GM23338 (cell line): ENCODE data around the gene TF. TPM values are rescaled to one million over a fixed set of nuclear protein-coding genes. Genes with fewer than 3 reads are reported as not detected.

Experiments
- ATAC-seq: fragments of 200-7000 bp; cut with Tn5 transposase; 3 replicates; pipeline ENCODE4 v1.9.1; 2020
- DNase-seq: peaks from one replicate; pipeline ENCODE4 v3.0.0-alpha.2; 2015; ENCODE audit warnings: low spot score
- H2AFZ ChIP-seq: fragments of 200-600 bp; sonication (generic); 2 replicates; pipeline ENCODE4 v1.8.0; 2016; ENCODE audit warnings: antibody characterized with exemption, mild to moderate bottlenecking, moderate library complexity
- H3F3A ChIP-seq: fragments of 200-600 bp; sonication (generic); replicated peaks from 2 replicates; pipeline ENCODE4 v1.8.0; 2017; ENCODE audit warnings: antibody characterized with exemption, mixed run types, low read depth
- H3K27ac ChIP-seq: fragments of 200-600 bp; sonication (generic); 2 replicates; pipeline ENCODE4 v1.6.1; 2016; ENCODE audit warnings: low read depth
- H3K27me3 ChIP-seq: fragments of 200-600 bp; sonication (generic); 2 replicates; pipeline ENCODE4 v1.8.0; 2016; ENCODE audit warnings: mild to moderate bottlenecking, mixed run types, moderate library complexity; ENCODE audit not compliant: insufficient read depth
- H3K36me3 ChIP-seq: fragments of 200-600 bp; sonication (generic); 2 replicates; pipeline ENCODE4 v1.8.0; 2016; ENCODE audit warnings: mild to moderate bottlenecking; ENCODE audit not compliant: insufficient read depth
- H3K4me1 ChIP-seq: fragments of 200-600 bp; sonication (generic); 2 replicates; pipeline ENCODE4 v1.8.0; 2016; ENCODE audit warnings: mild to moderate bottlenecking, moderate library complexity; ENCODE audit not compliant: insufficient read depth
- H3K4me2 ChIP-seq: fragments of 200-600 bp; sonication (generic); 2 replicates; pipeline ENCODE4 v1.7.1; 2017; ENCODE audit warnings: mixed run types
- H3K4me3 ChIP-seq: fragments of 200-600 bp; sonication (generic); 2 replicates; pipeline ENCODE4 v1.6.1; 2016; ENCODE audit warnings: mixed run types
- H3K79me2 ChIP-seq: fragments of 200-600 bp; sonication (generic); replicated peaks from 2 replicates; pipeline ENCODE4 v1.8.0; 2017; ENCODE audit warnings: mild to moderate bottlenecking; ENCODE audit not compliant: insufficient read depth
- H3K9me2 ChIP-seq: fragments of 200-600 bp; sonication (generic); 2 replicates; pipeline ENCODE4 v1.8.0; 2017; ENCODE audit not compliant: insufficient read depth
- H4K20me1 ChIP-seq: fragments of 200-600 bp; sonication (generic); replicated peaks from 2 replicates; pipeline ENCODE4 v1.8.0; 2017; ENCODE audit warnings: mild to moderate bottlenecking; ENCODE audit not compliant: insufficient read depth
- H3K27ac Mint-ChIP-seq: 2 replicates; pipeline ENCODE4 v1.8.0; 2020; ENCODE audit warnings: inconsistent platforms, mild to moderate bottlenecking, moderate library complexity, mixed read lengths
- H3K27me3 Mint-ChIP-seq: 3 replicates; pipeline ENCODE4 v1.8.0; 2022; ENCODE audit warnings: low read depth, mild to moderate bottlenecking, moderate library complexity, mixed read lengths, inconsistent platforms; ENCODE audit not compliant: insufficient read depth, poor library complexity
- H3K36me3 Mint-ChIP-seq: 3 replicates; pipeline ENCODE4 v1.8.0; 2021; ENCODE audit warnings: low read depth, mild to moderate bottlenecking, inconsistent platforms, moderate library complexity, mixed read lengths
- H3K4me1 Mint-ChIP-seq: 3 replicates; pipeline ENCODE4 v1.8.0; 2020; ENCODE audit warnings: mild to moderate bottlenecking, inconsistent platforms, mixed read lengths
- H3K4me3 Mint-ChIP-seq: 3 replicates; pipeline ENCODE4 v1.8.0; 2021; ENCODE audit warnings: moderate library complexity, mild to moderate bottlenecking, inconsistent platforms, mixed read lengths
- H3K9me3 Mint-ChIP-seq: 3 replicates; pipeline ENCODE4 v1.8.0; 2020; ENCODE audit warnings: moderate library complexity, mild to moderate bottlenecking, inconsistent platforms, mixed read lengths
- CREB1 ChIP-seq: fragments of 250-450 bp; sonication (Bioruptor Pico); IDR thresholded peaks from 2 replicates; pipeline ENCODE4 v1.5.0; 2020; ENCODE audit warnings: low read depth, mild to moderate bottlenecking, moderate library complexity
- CTCF ChIP-seq, 2 experiments: fragments of 200-600 bp in 1 of 2; sonication (generic) in 1 of 2; conservative IDR thresholded peaks; 2 replicates each; pipeline versions ENCODE4 v1.5.1 to v1.6.1; 2016 to 2017; ENCODE audit warnings: antibody characterized with exemption in 2 of 2, low read depth in 2 of 2, mild to moderate bottlenecking in 2 of 2, moderate library complexity in 1 of 2
- ETS1 ChIP-seq: IDR thresholded peaks from 2 replicates; pipeline ENCODE4 v1.6.1; 2016; ENCODE audit warnings: antibody characterized with exemption
- EZH2 ChIP-seq: fragments of 200-600 bp; sonication (generic); IDR thresholded peaks from one replicate; pipeline ENCODE4 v1.8.0; 2017; ENCODE audit warnings: antibody characterized with exemption, mild to moderate bottlenecking, low read depth; ENCODE audit not compliant: unreplicated experiment
- EZH2phosphoT487 ChIP-seq: fragments of 200-600 bp; sonication (generic); IDR thresholded peaks from one replicate; pipeline ENCODE4 v1.8.1; 2018; ENCODE audit warnings: antibody characterized with exemption; ENCODE audit not compliant: unreplicated experiment
- JUNB ChIP-seq: IDR thresholded peaks from one replicate; pipeline ENCODE4 v1.6.1; 2016; ENCODE audit warnings: antibody characterized with exemption; ENCODE audit not compliant: unreplicated experiment
- NANOG ChIP-seq: IDR thresholded peaks from 2 replicates; pipeline ENCODE4 v1.6.1; 2016; ENCODE audit warnings: antibody characterized with exemption, borderline replicate concordance
- POLR2AphosphoS5 ChIP-seq: IDR thresholded peaks from 2 replicates; pipeline ENCODE4 v1.6.1; 2016; ENCODE audit warnings: antibody characterized with exemption, low read depth
- REST ChIP-seq: IDR thresholded peaks from one replicate; pipeline ENCODE4 v1.6.1; 2018; ENCODE audit warnings: antibody characterized with exemption; ENCODE audit not compliant: unreplicated experiment
- STAT1 ChIP-seq: IDR thresholded peaks from one replicate; pipeline ENCODE4 v1.6.1; 2016; ENCODE audit warnings: antibody characterized with exemption; ENCODE audit not compliant: unreplicated experiment
- ZNF114 ChIP-seq: fragments of 250-450 bp; sonication (Bioruptor Pico); IDR thresholded peaks from 2 replicates; pipeline ENCODE4 v1.5.0; 2020; ENCODE audit warnings: mild to moderate bottlenecking, moderate library complexity
- ZNF331 ChIP-seq: fragments of 250-450 bp; sonication (Bioruptor Pico); IDR thresholded peaks from 2 replicates; pipeline ENCODE4 v1.5.0; 2020; ENCODE audit warnings: low read depth, mild to moderate bottlenecking, moderate library complexity
- ZNF462 ChIP-seq: fragments of 250-450 bp; sonication (Bioruptor Pico); IDR thresholded peaks from 2 replicates; pipeline ENCODE4 v1.5.0; 2020; ENCODE audit warnings: mild to moderate bottlenecking, moderate library complexity
- polyA plus RNA-seq: library from polyadenylated mRNA; unstranded; fragments of >200 nt; fragmentation: Nextera tagmentation; extraction: Ambion mirVana; gene quantifications from 2 replicates; pipeline ENCODE4 v1.2.1, GENCODE V29; 2016
- total RNA-seq: library from RNA; depleted of rRNA; stranded (reverse); fragments of >200 nt; shearing (Covaris generic); gene quantifications from 2 replicates; pipeline ENCODE4 v1.2.3, GENCODE V29; 2014

TF gene
- total and polyA plus RNA-seq, 2 experiments from 2014 or later: 0.03 to 0.76 TPM

GRCh38 chr3:133758568-133758928 lies 12.4 kb downstream of the TF start:
- Histone ChIP-seq H2AFZ (no peak overlapping the region; the same call in 1 of the 2 replicates), H3K9me2 (0 out of 2 replicates have a peak, but pooled peaks cover 5% of the 10 kb centered on the region), H3K4me2 (no peak overlapping the region), H3K4me3 (no peak overlapping the region), H4K20me1 (no peaks in the 10 kb centered on the region), H3K27ac (no peak overlapping the region), H3F3A (no peaks in the 10 kb centered on the region), H3K4me1 (peaks cover 7% of the 10 kb centered on the region; the same call in 1 of the 2 replicates), H3K36me3 (no peaks in the 10 kb centered on the region), H3K79me2 (no peaks in the 10 kb centered on the region), H3K27me3 (no peaks in the 10 kb centered on the region)
- ATAC-seq (no peak), DNase-seq (no peak)
- TF ChIP-seq ZNF114 (CRISPR knock-in tag) (no peak), JUNB (no peak), REST (no peak), ETS1 (no peak), POLR2AphosphoS5 (no peak), CTCF (conservative IDR thresholded peaks at IDR 0.05; ENCODE audit: low read depth in 2 of 2) (no peak), NANOG (no peak), CREB1 (CRISPR knock-in tag) (no peak), EZH2 (no peak), ZNF462 (CRISPR knock-in tag) (no peak), EZH2phosphoT487 (no peak), STAT1 (no peak), ZNF331 (CRISPR knock-in tag) (no peak)
- peaks cover 18% of the 10 kb centered on the region for H3K4me1 Mint-ChIP-seq
- no peaks in the 10 kb centered on the region for H3K9me3 Mint-ChIP-seq
- H3K36me3 Mint-ChIP-seq: no peaks in the 10 kb centered on the region
- peaks cover 6% of the 10 kb centered on the region for H3K27me3 Mint-ChIP-seq
- H3K27ac Mint-ChIP-seq: no peak overlapping the region
- H3K4me3 Mint-ChIP-seq: no peak overlapping the region
